ENCODE measurements around the gene TRIM4.

TRIM4 gene

GRCh38 chr7:99930376-99930775 is 11.0 kb upstream of the TRIM4 start:
- Histone ChIP-seq H3K4me3 (replicated peaks; ENCODE audit: insufficient read depth, low read length) (no peak overlapping the region), H3K27ac (replicated peaks) (no peak overlapping the region), H3K27me3 (ENCODE audit: insufficient read depth, poor library complexity, severe bottlenecking) (peaks cover 10% of the 10 kb centered on the region)
- TF ChIP-seq REST (IDR thresholded peaks at IDR 0.05; ENCODE audit: insufficient replicate concordance, low read depth) (no peak), POLR2AphosphoS5 (IDR thresholded peaks at IDR 0.05; ENCODE audit: low read depth) (no peak), SPI1 (IDR thresholded peaks at IDR 0.05; ENCODE audit: borderline replicate concordance, low read depth) (no peak), GABPA (IDR thresholded peaks at IDR 0.05; ENCODE audit: low read depth) (no peak), CTCF (IDR thresholded peaks at IDR 0.05; ENCODE audit: insufficient read depth, low read length) (no peak)
- DNase-seq (ENCODE audit: low read depth in 1 of 2, low spot score in 1 of 2), result no peak

- Histone ChIP-seq H3K27ac (replicated peaks) (no peak overlapping the region), H3K4me3 (replicated peaks; ENCODE audit: insufficient read depth, low read length) (no peak overlapping the region), H3K27me3 (ENCODE audit: insufficient read depth, poor library complexity, severe bottlenecking) (peaks cover 10% of the 10 kb centered on the region)
- DNase-seq (ENCODE audit: low read depth in 1 of 2, low spot score in 1 of 2), result no peak
- TF ChIP-seq CTCF (IDR thresholded peaks at IDR 0.05; ENCODE audit: insufficient read depth, low read length) (no peak), GABPA (IDR thresholded peaks at IDR 0.05; ENCODE audit: low read depth) (no peak), SPI1 (IDR thresholded peaks at IDR 0.05; ENCODE audit: borderline replicate concordance, low read depth) (no peak)
Measured at GRCh38 chr7:99929730-99930053, 10.4 kb upstream of the TRIM4 start.

- no peak for TF ChIP-seq REST (IDR thresholded peaks at IDR 0.05; ENCODE audit: insufficient replicate concordance, low read depth)
- TF ChIP-seq POLR2AphosphoS5 (IDR thresholded peaks at IDR 0.05; ENCODE audit: low read depth), result no peak
- peak; percentile 21 for TF ChIP-seq CTCF (IDR thresholded peaks at IDR 0.05; ENCODE audit: insufficient read depth, low read length)
- TF ChIP-seq GABPA (IDR thresholded peaks at IDR 0.05; ENCODE audit: low read depth), result no peak
- peak; percentile 24; the same call in 1 of the 2 replicates for TF ChIP-seq SPI1 (IDR thresholded peaks at IDR 0.05; ENCODE audit: borderline replicate concordance, low read depth)
- Histone ChIP-seq H3K27me3 (ENCODE audit: insufficient read depth, poor library complexity, severe bottlenecking) (peaks cover 10% of the 10 kb centered on the region), H3K27ac (replicated peaks) (no peak within 1 kb of the TSS), H3K4me3 (replicated peaks; ENCODE audit: insufficient read depth, low read length) (peak within 1 kb of the TSS; percentile 32)
- DNase-seq (ENCODE audit: low read depth in 1 of 2, low spot score in 1 of 2), result peak in 1 of 2 experiments; percentile 63
Measured at GRCh38 chr7:99928994-99929729, 9.8 kb upstream of the TRIM4 start, which contains the start of gene GJC3. TSS of gene GJC3 (minus strand) at chr7:99929620. CDS start at chr7:99929620, 0 bp downstream.

Measured in HL-60 (cell line).